Skeletal muscle satellite cell (primary cell): ENCODE measurements around the gene LPCAT2.
A peak's percentile ranks its signal among the peaks of the same experiment; 100 is the strongest.

ENCODE experiments used
- H3K27me3 ChIP-seq: 2 replicates; pipeline ENCODE4 v1.7.0; 2013; ENCODE audit warnings: low read length; ENCODE audit not compliant: control insufficient read depth, insufficient read depth
- H3K36me3 ChIP-seq: 2 replicates; pipeline ENCODE4 v1.7.0; 2013; ENCODE audit warnings: mild to moderate bottlenecking, control low read depth, low read length; ENCODE audit not compliant: insufficient read depth
- H3K4me1 ChIP-seq: 2 replicates; pipeline ENCODE4 v1.7.0; 2013; ENCODE audit warnings: low read length; ENCODE audit not compliant: control insufficient read depth, insufficient read depth
- H3K4me2 ChIP-seq: 2 replicates; pipeline ENCODE4 v1.7.0; 2013; ENCODE audit warnings: mild to moderate bottlenecking, low read length
- H3K4me3 ChIP-seq: 2 replicates; pipeline ENCODE4 v1.7.0; 2013; ENCODE audit warnings: low read length
- H3K9ac ChIP-seq: 2 replicates; pipeline ENCODE4 v1.7.0; 2013; ENCODE audit warnings: mild to moderate bottlenecking, low read depth, low read length, moderate library complexity
- H3K9me3 ChIP-seq: replicated peaks from 2 replicates; pipeline ENCODE4 v1.7.0; 2013; ENCODE audit warnings: mild to moderate bottlenecking, control low read depth, low read length

The LPCAT2 gene

GRCh38 chr16:55508271-55508921 is 476 bp upstream of the LPCAT2 start:
- H3K4me1 ChIP-seq: peaks cover 12% of the 10 kb centered on the region
- H3K9ac ChIP-seq: peak overlapping the region; percentile 78
- H3K27me3 ChIP-seq: no peaks in the 10 kb centered on the region
- peak overlapping the region; percentile 83 for H3K4me3 ChIP-seq
- peak overlapping the region; percentile 90 for H3K4me2 ChIP-seq
- H3K9me3 ChIP-seq: no peaks in the 10 kb centered on the region
- H3K36me3 ChIP-seq: peaks cover 52% of the 10 kb centered on the region

- Histone ChIP-seq H3K36me3 (peaks cover 38% of the 10 kb centered on the region), H3K9ac (peak overlapping the region; percentile 78), H3K9me3 (no peaks in the 10 kb centered on the region), H3K4me1 (peaks cover 13% of the 10 kb centered on the region), H3K4me3 (peak overlapping the region; percentile 83), H3K27me3 (no peaks in the 10 kb centered on the region), H3K4me2 (peak overlapping the region; percentile 90)
Measured at GRCh38 chr16:55510185-55510805, 1.4 kb downstream of the LPCAT2 start.

GRCh38 chr16:55512941-55513340 is 4.1 kb downstream of the LPCAT2 start:
- Histone ChIP-seq H3K4me2 (no peak overlapping the region), H3K27me3 (no peaks in the 10 kb centered on the region), H3K4me3 (no peak overlapping the region), H3K9ac (no peak overlapping the region), H3K36me3 (peaks cover 15% of the 10 kb centered on the region), H3K4me1 (peaks cover 13% of the 10 kb centered on the region), H3K9me3 (no peaks in the 10 kb centered on the region)

- Histone ChIP-seq H3K36me3 (peaks cover 11% of the 10 kb centered on the region), H3K9ac (no peak overlapping the region), H3K27me3 (no peaks in the 10 kb centered on the region), H3K4me2 (no peak overlapping the region), H3K4me3 (no peak overlapping the region), H3K9me3 (no peaks in the 10 kb centered on the region), H3K4me1 (peaks cover 10% of the 10 kb centered on the region)
Measured at GRCh38 chr16:55513616-55514015, 4.7 kb downstream of the LPCAT2 start.

- no peak overlapping the region for H3K4me2 ChIP-seq
- H3K27me3 ChIP-seq: no peaks in the 10 kb centered on the region
- H3K4me3 ChIP-seq: no peak overlapping the region
- H3K4me1 ChIP-seq: peaks cover 4% of the 10 kb centered on the region
- H3K36me3 ChIP-seq: peaks cover 9% of the 10 kb centered on the region
- no peaks in the 10 kb centered on the region for H3K9me3 ChIP-seq
- no peak overlapping the region for H3K9ac ChIP-seq
Measured at GRCh38 chr16:55515111-55515510, 6.2 kb downstream of the LPCAT2 start.

- Histone ChIP-seq H3K27me3 (no peaks in the 10 kb centered on the region), H3K4me2 (no peak overlapping the region), H3K9me3 (no peaks in the 10 kb centered on the region), H3K9ac (no peak overlapping the region), H3K4me3 (no peak overlapping the region), H3K4me1 (no peaks in the 10 kb centered on the region), H3K36me3 (no peaks in the 10 kb centered on the region)
Measured at GRCh38 chr16:55521792-55522191, 12.9 kb downstream of the LPCAT2 start.

GRCh38 chr16:55526441-55526840 is 17.6 kb downstream of the LPCAT2 start:
- no peaks in the 10 kb centered on the region for H3K36me3 ChIP-seq
- H3K4me1 ChIP-seq: no peaks in the 10 kb centered on the region
- H3K9me3 ChIP-seq: no peaks in the 10 kb centered on the region
- H3K4me3 ChIP-seq: no peak overlapping the region
- no peaks in the 10 kb centered on the region for H3K27me3 ChIP-seq
- no peak overlapping the region for H3K9ac ChIP-seq
- no peak overlapping the region for H3K4me2 ChIP-seq

GRCh38 chr16:55527885-55528284 is 19.0 kb downstream of the LPCAT2 start:
- Histone ChIP-seq H3K27me3 (no peaks in the 10 kb centered on the region), H3K4me2 (no peak overlapping the region), H3K36me3 (no peaks in the 10 kb centered on the region), H3K9me3 (no peaks in the 10 kb centered on the region), H3K9ac (no peak overlapping the region), H3K4me1 (no peaks in the 10 kb centered on the region), H3K4me3 (no peak overlapping the region)

- Histone ChIP-seq H3K27me3 (no peaks in the 10 kb centered on the region), H3K9ac (no peak overlapping the region), H3K4me2 (no peak overlapping the region), H3K36me3 (no peaks in the 10 kb centered on the region), H3K9me3 (no peaks in the 10 kb centered on the region), H3K4me3 (no peak overlapping the region), H3K4me1 (no peaks in the 10 kb centered on the region)
Measured at GRCh38 chr16:55529018-55529417, 20.1 kb downstream of the LPCAT2 start.

GRCh38 chr16:55530316-55530856 is 21.5 kb downstream of the LPCAT2 start:
- no peaks in the 10 kb centered on the region for H3K4me1 ChIP-seq
- H3K36me3 ChIP-seq: no peaks in the 10 kb centered on the region
- H3K4me2 ChIP-seq: no peak overlapping the region
- H3K27me3 ChIP-seq: no peaks in the 10 kb centered on the region
- no peak overlapping the region for H3K4me3 ChIP-seq
- no peaks in the 10 kb centered on the region for H3K9me3 ChIP-seq
- H3K9ac ChIP-seq: no peak overlapping the region

GRCh38 chr16:55532227-55532626 is 23.4 kb downstream of the LPCAT2 start:
- H3K9ac ChIP-seq: no peak overlapping the region
- H3K9me3 ChIP-seq: no peaks in the 10 kb centered on the region
- no peak overlapping the region for H3K4me3 ChIP-seq
- no peaks in the 10 kb centered on the region for H3K27me3 ChIP-seq
- H3K4me1 ChIP-seq: no peaks in the 10 kb centered on the region
- no peak overlapping the region for H3K4me2 ChIP-seq
- H3K36me3 ChIP-seq: no peaks in the 10 kb centered on the region

GRCh38 chr16:55534756-55535155 is 25.9 kb downstream of the LPCAT2 start:
- H3K27me3 ChIP-seq: no peaks in the 10 kb centered on the region
- no peak overlapping the region for H3K4me2 ChIP-seq
- peaks cover 5% of the 10 kb centered on the region for H3K36me3 ChIP-seq
- no peak overlapping the region for H3K9ac ChIP-seq
- no peaks in the 10 kb centered on the region for H3K9me3 ChIP-seq
- H3K4me3 ChIP-seq: no peak overlapping the region
- peaks cover 5% of the 10 kb centered on the region for H3K4me1 ChIP-seq
